H9 (cell line): ENCODE data around the gene SCFD2. TPM values are rescaled to one million over a fixed set of nuclear protein-coding genes. Genes with fewer than 3 reads are reported as not detected.

Source experiments
- DNase-seq: peaks from one replicate; pipeline ENCODE4 v3.0.0-alpha.2; 2017
- H2AFZ ChIP-seq: one replicate; pipeline ENCODE4 v1.6.1; 2013; ENCODE audit warnings: mild to moderate bottlenecking, low read length, control low read depth, moderate library complexity
- H2AK5ac ChIP-seq: 2 replicates; pipeline ENCODE4 v1.6.1; 2013; ENCODE audit warnings: low read length, control low read depth, mixed read lengths; ENCODE audit not compliant: insufficient read length
- H2BK120ac ChIP-seq: one replicate; pipeline ENCODE4 v1.6.1; 2013; ENCODE audit warnings: low read depth, mild to moderate bottlenecking, low read length, control low read depth, inconsistent platforms; ENCODE audit not compliant: poor library complexity, severe bottlenecking
- H2BK12ac ChIP-seq: 2 replicates; pipeline ENCODE4 v1.6.1; 2013; ENCODE audit warnings: low read length, control low read depth, mixed read lengths, low read depth; ENCODE audit not compliant: insufficient read length
- H2BK15ac ChIP-seq: 2 replicates; pipeline ENCODE4 v1.6.1; 2013; ENCODE audit warnings: low read depth, low read length, control low read depth
- H2BK20ac ChIP-seq: one replicate; pipeline ENCODE4 v1.6.1; 2013; ENCODE audit warnings: low read depth, mild to moderate bottlenecking, low read length, control low read depth, inconsistent platforms; ENCODE audit not compliant: poor library complexity, severe bottlenecking
- H2BK5ac ChIP-seq: 2 replicates; pipeline ENCODE4 v1.6.1; 2013; ENCODE audit warnings: low read length, control low read depth, mixed read lengths; ENCODE audit not compliant: insufficient read length
- H3K14ac ChIP-seq: 2 replicates; pipeline ENCODE4 v1.6.1; 2013; ENCODE audit warnings: low read length, control low read depth; ENCODE audit not compliant: insufficient read depth
- H3K18ac ChIP-seq: 2 replicates; pipeline ENCODE4 v1.6.1; 2013; ENCODE audit warnings: low read depth, mild to moderate bottlenecking, mixed read lengths, low read length, control low read depth; ENCODE audit not compliant: insufficient read length
- H3K23ac ChIP-seq: 2 replicates; pipeline ENCODE4 v1.6.1; 2013; ENCODE audit warnings: low read length, control low read depth, mixed read lengths, low read depth; ENCODE audit not compliant: insufficient read length
- H3K23me2 ChIP-seq: 2 replicates; pipeline ENCODE4 v1.6.1; 2013; ENCODE audit warnings: low read depth, mild to moderate bottlenecking, mixed read lengths, low read length, control low read depth; ENCODE audit not compliant: insufficient read length, poor library complexity, severe bottlenecking
- H3K27ac ChIP-seq: 2 replicates; pipeline ENCODE4 v1.5.1; 2013; ENCODE audit warnings: low read length, control low read depth, mixed read lengths, low read depth; ENCODE audit not compliant: insufficient read length
- H3K27me3 ChIP-seq: 2 replicates; pipeline ENCODE4 v1.6.1; 2013; ENCODE audit warnings: low read length, control low read depth, inconsistent platforms; ENCODE audit not compliant: insufficient read depth
- H3K4ac ChIP-seq: 2 replicates; pipeline ENCODE4 v1.6.1; 2013; ENCODE audit warnings: low read depth, mild to moderate bottlenecking, control low read depth, inconsistent platforms, low read length, moderate library complexity
- H3K4me1 ChIP-seq: 2 replicates; pipeline ENCODE4 v1.6.1; 2013; ENCODE audit warnings: low read length, control low read depth, inconsistent platforms; ENCODE audit not compliant: insufficient read depth
- H3K4me2 ChIP-seq: 2 replicates; pipeline ENCODE4 v1.6.1; 2013; ENCODE audit warnings: low read length, control low read depth, mixed read lengths; ENCODE audit not compliant: insufficient read length, insufficient read depth
- H3K56ac ChIP-seq: 2 replicates; pipeline ENCODE4 v1.6.1; 2013; ENCODE audit warnings: low read depth, mild to moderate bottlenecking, mixed read lengths, low read length, control low read depth; ENCODE audit not compliant: insufficient read length
- H3K79me1 ChIP-seq: 2 replicates; pipeline ENCODE4 v1.6.1; 2013; ENCODE audit warnings: low read depth, mild to moderate bottlenecking, moderate library complexity, low read length, control low read depth, inconsistent platforms; ENCODE audit not compliant: insufficient read depth, poor library complexity, severe bottlenecking
- H3K79me2 ChIP-seq: 2 replicates; pipeline ENCODE4 v1.6.1; 2013; ENCODE audit warnings: low read length, control low read depth, inconsistent platforms; ENCODE audit not compliant: insufficient read depth
- H3K9ac ChIP-seq: 2 replicates; pipeline ENCODE4 v1.6.1; 2013; ENCODE audit warnings: low read length, control low read depth, mixed read lengths; ENCODE audit not compliant: insufficient read length; ENCODE audit errors: extremely low read depth
- H3K9me3 ChIP-seq: one replicate; pipeline ENCODE4 v1.6.1; 2013; ENCODE audit warnings: low read depth, low read length, inconsistent platforms; ENCODE audit not compliant: control insufficient read depth
- H3T11ph ChIP-seq: one replicate; pipeline ENCODE4 v1.6.1; 2013; ENCODE audit warnings: mild to moderate bottlenecking, low read length, control low read depth, inconsistent platforms
- H4K20me1 ChIP-seq: one replicate; pipeline ENCODE4 v1.6.1; 2013; ENCODE audit not compliant: control insufficient read depth, insufficient read length, insufficient read depth
- H4K5ac ChIP-seq: 2 replicates; pipeline ENCODE4 v1.6.1; 2013; ENCODE audit warnings: low read depth, mild to moderate bottlenecking, mixed read lengths, low read length, control low read depth; ENCODE audit not compliant: insufficient read length
- H4K8ac ChIP-seq: replicated peaks from 2 replicates; pipeline ENCODE4 v1.6.1; 2013; ENCODE audit warnings: low read length, control low read depth, mixed read lengths, low read depth; ENCODE audit not compliant: insufficient read length
- H4K91ac ChIP-seq: 2 replicates; pipeline ENCODE4 v1.6.1; 2013; ENCODE audit warnings: low read depth, mild to moderate bottlenecking, moderate library complexity, mixed read lengths, low read length, control low read depth; ENCODE audit not compliant: insufficient read length
- H3K27ac Mint-ChIP-seq, 3 experiments: 2 replicates in 2 of 3; 3 replicates in 1 of 3; pipeline ENCODE4 v1.8.0; 2020 to 2021; ENCODE audit warnings: mixed read lengths in 3 of 3, mild to moderate bottlenecking in 1 of 3, moderate library complexity in 1 of 3
- H3K27me3 Mint-ChIP-seq: 2 replicates; pipeline ENCODE4 v1.8.0; 2021; ENCODE audit warnings: low read depth, mild to moderate bottlenecking, moderate library complexity, mixed read lengths
- H3K36me3 Mint-ChIP-seq, 3 experiments: 2 replicates in 2 of 3; 3 replicates in 1 of 3; pipeline ENCODE4 v1.8.0; 2020 to 2021; ENCODE audit warnings: low read depth in 3 of 3, mixed read lengths in 3 of 3; ENCODE audit not compliant: insufficient read depth in 1 of 3
- H3K4me1 Mint-ChIP-seq, 2 experiments: 2 replicates each; pipeline ENCODE4 v1.8.0; 2020; ENCODE audit warnings: mixed read lengths in 2 of 2
- H3K4me3 Mint-ChIP-seq, 2 experiments: 2 replicates in 1 of 2; 3 replicates in 1 of 2; pipeline ENCODE4 v1.8.0; 2020 to 2021; ENCODE audit warnings: mild to moderate bottlenecking in 2 of 2, mixed read lengths in 2 of 2, moderate library complexity in 1 of 2
- H3K9me3 Mint-ChIP-seq, 2 experiments: 2 replicates in 1 of 2; 3 replicates in 1 of 2; pipeline ENCODE4 v1.8.0; 2020; ENCODE audit warnings: mild to moderate bottlenecking in 2 of 2, mixed read lengths in 2 of 2, moderate library complexity in 1 of 2
- CTCF ChIP-seq: fragments of 200-600 bp; sonication (generic); conservative IDR thresholded peaks from 3 replicates; pipeline ENCODE4 v1.8.0; 2021; ENCODE audit warnings: antibody characterized with exemption, mild to moderate bottlenecking
- WGBS: extraction: QIAGEN DNeasy Blood & Tissue Kit; methylation state at CpG from one replicate; pipeline ENCODE4 v1.1.7; 2013; ENCODE audit warnings: missing lambda C conversion rate, low lambda C conversion rate, mixed read lengths; ENCODE audit not compliant: insufficient read length; ENCODE audit errors: extremely low coverage; 5-methylcytosine and 5-hydroxymethylcytosine counted together
- total RNA-seq: library from RNA; stranded (reverse); gene quantifications from 2 replicates; pipeline ENCODE4 v1.2.1, GENCODE V29; 2021

SCFD2 gene
- total RNA-seq, 1 experiment from 2014 or later, result 10.1 TPM

- no peak overlapping the region for H2BK120ac ChIP-seq
- Mint-ChIP-seq H3K9me3 (peaks cover 0 to 7% of the 10 kb centered on the region in 2 experiments; a peak in 1 of 5 replicates), H3K36me3 (peaks cover 0 to 4% (median 0%) of the 10 kb centered on the region in 3 experiments; a peak in 3 of 7 replicates), H3K4me3 (no peak overlapping the region), H3K27ac (no peak overlapping the region), H3K27me3 (no peaks in the 10 kb centered on the region; the same call in 1 of the 2 replicates), H3K4me1 (peaks cover 7 to 12% of the 10 kb centered on the region in 2 experiments)
- no peak overlapping the region for H2BK20ac ChIP-seq
- no peak overlapping the region for H3K4me2 ChIP-seq
- H3K14ac ChIP-seq, result no peak overlapping the region
- H3K27ac ChIP-seq, result no peak overlapping the region
- no peaks in the 10 kb centered on the region for H3K23me2 ChIP-seq
- H3T11ph ChIP-seq, result no peak overlapping the region
- peak; percentile 20 for DNase-seq
- no peak overlapping the region for H2AK5ac ChIP-seq
- H2AFZ ChIP-seq, result no peak overlapping the region
- H3K56ac ChIP-seq, result no peak overlapping the region
- H3K4ac ChIP-seq, result no peak overlapping the region
- H2BK12ac ChIP-seq, result no peak overlapping the region
- H4K8ac ChIP-seq, result no peak overlapping the region
- no peaks in the 10 kb centered on the region; the same call in 1 of the 2 replicates for H3K4me1 ChIP-seq
- no peak overlapping the region for H2BK15ac ChIP-seq
- H3K27me3 ChIP-seq, result no peaks in the 10 kb centered on the region
- H2BK5ac ChIP-seq, result no peak overlapping the region
- WGBS, result no CpG with 5 or more reads among the region's 6 CpGs
- no peak overlapping the region for H3K23ac ChIP-seq
- H3K79me1 ChIP-seq, result no peaks in the 10 kb centered on the region
- no peaks in the 10 kb centered on the region for H3K79me2 ChIP-seq
- no peak overlapping the region for H3K9ac ChIP-seq
- no peak for TF ChIP-seq CTCF
- no peaks in the 10 kb centered on the region for H4K20me1 ChIP-seq
- H3K18ac ChIP-seq, result no peak overlapping the region
- H4K91ac ChIP-seq, result no peak overlapping the region
- H3K9me3 ChIP-seq, result no peaks in the 10 kb centered on the region
- no peak overlapping the region for H4K5ac ChIP-seq
These were observed 541.6 kb downstream of the SCFD2 start for GRCh38 chr4:52824270-52824602.
